NB4 (cell line): Measurements from ENCODE around the gene NCL.

Source experiments
- POLR2A ChIP-seq: IDR thresholded peaks from 2 replicates; pipeline ENCODE4 v1.6.1; 2011; ENCODE audit warnings: mild to moderate bottlenecking; ENCODE audit not compliant: insufficient read length; ENCODE audit errors: extremely low read depth
- TF ChIP-seq, protein P1 (sequence below): IDR thresholded peaks from one replicate; pipeline ENCODE4 v1.5.1; 2012; ENCODE audit warnings: low read depth, low read length

GRCh38 chr2:231503766-231504165, 39.5 kb upstream of the NCL start:
- no peak for TF ChIP-seq POLR2A
- TF ChIP-seq, protein P1, sequence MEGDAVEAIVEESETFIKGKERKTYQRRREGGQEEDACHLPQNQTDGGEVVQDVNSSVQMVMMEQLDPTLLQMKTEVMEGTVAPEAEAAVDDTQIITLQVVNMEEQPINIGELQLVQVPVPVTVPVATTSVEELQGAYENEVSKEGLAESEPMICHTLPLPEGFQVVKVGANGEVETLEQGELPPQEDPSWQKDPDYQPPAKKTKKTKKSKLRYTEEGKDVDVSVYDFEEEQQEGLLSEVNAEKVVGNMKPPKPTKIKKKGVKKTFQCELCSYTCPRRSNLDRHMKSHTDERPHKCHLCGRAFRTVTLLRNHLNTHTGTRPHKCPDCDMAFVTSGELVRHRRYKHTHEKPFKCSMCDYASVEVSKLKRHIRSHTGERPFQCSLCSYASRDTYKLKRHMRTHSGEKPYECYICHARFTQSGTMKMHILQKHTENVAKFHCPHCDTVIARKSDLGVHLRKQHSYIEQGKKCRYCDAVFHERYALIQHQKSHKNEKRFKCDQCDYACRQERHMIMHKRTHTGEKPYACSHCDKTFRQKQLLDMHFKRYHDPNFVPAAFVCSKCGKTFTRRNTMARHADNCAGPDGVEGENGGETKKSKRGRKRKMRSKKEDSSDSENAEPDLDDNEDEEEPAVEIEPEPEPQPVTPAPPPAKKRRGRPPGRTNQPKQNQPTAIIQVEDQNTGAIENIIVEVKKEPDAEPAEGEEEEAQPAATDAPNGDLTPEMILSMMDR: no peak
